Measurements from ENCODE around the gene SPOCK1.

- TF ChIP-seq CBX3 (IDR thresholded peaks at IDR 0.05; ENCODE audit: low read depth) = no peak
- no peak for TF ChIP-seq POLR2AphosphoS5 (IDR thresholded peaks at IDR 0.05; ENCODE audit: low read depth, low read length)
- no peak for TF ChIP-seq CTCF (IDR thresholded peaks at IDR 0.05 in 2 of 3, conservative IDR thresholded peaks at IDR 0.05 in 1 of 3; ENCODE audit: borderline replicate concordance in 1 of 3, insufficient read depth in 1 of 3, low read depth in 2 of 3, low read length in 2 of 3)
- TF ChIP-seq RAD21 (IDR thresholded peaks at IDR 0.05; ENCODE audit: low read depth) = no peak
- no peak for TF ChIP-seq FOSL1 (IDR thresholded peaks at IDR 0.05; ENCODE audit: low read depth)
Observed at GRCh38 chr5:137308311-137308710, 190.8 kb downstream of the SPOCK1 start.

Data from HCT116 (cell line).